GM12892 (cell line): ENCODE measurements around the gene VAV2.

Experiments
- POLR2A ChIP-seq: IDR thresholded peaks from 2 replicates; pipeline ENCODE4 v1.6.1; 2011; ENCODE audit warnings: low read depth, low read length, control low read depth
- POLR2AphosphoS5 ChIP-seq: IDR thresholded peaks from 2 replicates; pipeline ENCODE4 v1.6.1; 2011; ENCODE audit warnings: low read depth, low read length, control low read depth
- TAF1 ChIP-seq: IDR thresholded peaks from 2 replicates; pipeline ENCODE4 v1.6.1; 2011; ENCODE audit warnings: low read depth, mild to moderate bottlenecking, control low read depth, low read length, borderline replicate concordance

DNA sequence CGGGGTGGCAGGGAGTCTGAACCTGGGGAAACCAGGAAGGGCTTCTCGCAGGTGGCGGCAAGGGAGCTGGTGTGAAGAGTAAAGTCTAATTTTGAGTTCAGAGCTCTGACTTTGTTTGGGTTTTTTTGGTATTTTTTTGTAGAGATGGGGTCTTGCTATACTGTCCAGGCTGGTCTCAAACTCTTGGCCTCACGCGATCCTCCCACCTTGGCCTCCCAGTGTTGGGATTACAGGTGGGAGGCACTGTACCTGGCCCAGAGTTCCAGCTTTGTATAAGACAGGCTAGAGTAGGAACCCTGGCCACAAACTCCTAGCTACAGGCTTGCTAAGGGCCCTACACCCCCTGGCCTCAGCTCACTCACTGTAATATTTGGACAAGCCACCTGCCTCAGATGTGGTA is 148.9 kb downstream of the VAV2 start:
- TF ChIP-seq POLR2A (no peak), POLR2AphosphoS5 (no peak), TAF1 (no peak)
